ENCODE measurements around the gene MR1. TPM values are rescaled to one million over a fixed set of nuclear protein-coding genes. Genes with fewer than 3 reads are reported as not detected.

MR1 gene
- total and polyA plus RNA-seq, 9 of the 15 experiments (the other 6 are each of a cell fraction or from before 2014, with no cell fraction given) = 9.7 to 21.7 (median 15.6) TPM

DNA sequence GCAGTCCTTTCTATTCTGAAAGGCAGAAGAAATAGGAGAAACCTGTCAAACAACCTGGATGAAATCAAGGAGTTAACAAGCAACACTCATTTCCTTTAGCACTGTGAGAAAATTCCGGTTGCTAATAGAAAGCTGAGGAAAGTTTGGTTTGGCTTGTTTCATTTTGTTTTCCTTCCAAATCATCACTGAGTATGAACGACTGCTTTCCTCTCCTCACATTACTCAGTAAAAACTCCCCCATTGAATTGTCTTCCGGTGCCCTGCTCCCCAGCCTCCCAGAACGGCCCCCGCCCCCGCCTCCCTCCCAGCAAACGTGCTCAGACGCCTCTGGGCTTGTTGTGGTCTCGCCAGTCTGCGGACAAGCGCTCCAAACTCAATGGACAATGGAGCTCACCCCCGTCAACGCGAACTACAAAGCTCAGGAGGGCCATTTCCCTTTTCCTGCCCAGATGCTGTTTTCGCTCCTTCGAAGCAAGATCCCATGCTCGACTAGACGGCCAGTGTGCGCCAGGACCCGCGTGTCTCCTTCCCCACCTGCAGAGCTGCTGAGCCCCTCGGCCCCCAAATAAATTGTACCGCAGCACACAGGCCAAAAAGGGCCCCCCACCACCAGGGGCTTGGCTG is 11.9 kb upstream of the MR1 start (continued):
- TF ChIP-seq, protein P1, sequence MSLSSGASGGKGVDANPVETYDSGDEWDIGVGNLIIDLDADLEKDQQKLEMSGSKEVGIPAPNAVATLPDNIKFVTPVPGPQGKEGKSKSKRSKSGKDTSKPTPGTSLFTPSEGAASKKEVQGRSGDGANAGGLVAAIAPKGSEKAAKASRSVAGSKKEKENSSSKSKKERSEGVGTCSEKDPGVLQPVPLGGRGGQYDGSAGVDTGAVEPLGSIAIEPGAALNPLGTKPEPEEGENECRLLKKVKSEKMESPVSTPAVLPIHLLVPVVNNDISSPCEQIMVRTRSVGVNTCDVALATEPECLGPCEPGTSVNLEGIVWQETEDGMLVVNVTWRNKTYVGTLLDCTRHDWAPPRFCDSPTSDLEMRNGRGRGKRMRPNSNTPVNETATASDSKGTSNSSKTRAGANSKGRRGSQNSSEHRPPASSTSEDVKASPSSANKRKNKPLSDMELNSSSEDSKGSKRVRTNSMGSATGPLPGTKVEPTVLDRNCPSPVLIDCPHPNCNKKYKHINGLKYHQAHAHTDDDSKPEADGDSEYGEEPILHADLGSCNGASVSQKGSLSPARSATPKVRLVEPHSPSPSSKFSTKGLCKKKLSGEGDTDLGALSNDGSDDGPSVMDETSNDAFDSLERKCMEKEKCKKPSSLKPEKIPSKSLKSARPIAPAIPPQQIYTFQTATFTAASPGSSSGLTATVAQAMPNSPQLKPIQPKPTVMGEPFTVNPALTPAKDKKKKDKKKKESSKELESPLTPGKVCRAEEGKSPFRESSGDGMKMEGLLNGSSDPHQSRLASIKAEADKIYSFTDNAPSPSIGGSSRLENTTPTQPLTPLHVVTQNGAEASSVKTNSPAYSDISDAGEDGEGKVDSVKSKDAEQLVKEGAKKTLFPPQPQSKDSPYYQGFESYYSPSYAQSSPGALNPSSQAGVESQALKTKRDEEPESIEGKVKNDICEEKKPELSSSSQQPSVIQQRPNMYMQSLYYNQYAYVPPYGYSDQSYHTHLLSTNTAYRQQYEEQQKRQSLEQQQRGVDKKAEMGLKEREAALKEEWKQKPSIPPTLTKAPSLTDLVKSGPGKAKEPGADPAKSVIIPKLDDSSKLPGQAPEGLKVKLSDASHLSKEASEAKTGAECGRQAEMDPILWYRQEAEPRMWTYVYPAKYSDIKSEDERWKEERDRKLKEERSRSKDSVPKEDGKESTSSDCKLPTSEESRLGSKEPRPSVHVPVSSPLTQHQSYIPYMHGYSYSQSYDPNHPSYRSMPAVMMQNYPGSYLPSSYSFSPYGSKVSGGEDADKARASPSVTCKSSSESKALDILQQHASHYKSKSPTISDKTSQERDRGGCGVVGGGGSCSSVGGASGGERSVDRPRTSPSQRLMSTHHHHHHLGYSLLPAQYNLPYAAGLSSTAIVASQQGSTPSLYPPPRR (CRISPR knock-in tag; IDR thresholded peaks at IDR 0.05; ENCODE audit: borderline replicate concordance) = no peak
- TF ChIP-seq ARHGAP35 (IDR thresholded peaks at IDR 0.05; ENCODE audit: partially characterized antibody) = peak; percentile 26
- no peak for TF ChIP-seq POLR2AphosphoS2 (IDR thresholded peaks at IDR 0.05; ENCODE audit: low read length)
- no peak for TF ChIP-seq SMC3 (conservative IDR thresholded peaks at IDR 0.05; ENCODE audit: insufficient read depth, low read depth, low read length)
- TF ChIP-seq ZNF561 (CRISPR knock-in tag; conservative IDR thresholded peaks at IDR 0.05) = 0 out of 2 replicates have a peak, but pooled peaks have one; percentile 14
- TF ChIP-seq NCOA1 (IDR thresholded peaks at IDR 0.05; ENCODE audit: low read depth) = peak; percentile 33; the same call in 1 of the 2 replicates
- no peak for TF ChIP-seq TARDBP (IDR thresholded peaks at IDR 0.05)
- TF ChIP-seq SREBF2 (CRISPR knock-in tag; IDR thresholded peaks at IDR 0.05) = no peak
- TF ChIP-seq, protein P2, sequence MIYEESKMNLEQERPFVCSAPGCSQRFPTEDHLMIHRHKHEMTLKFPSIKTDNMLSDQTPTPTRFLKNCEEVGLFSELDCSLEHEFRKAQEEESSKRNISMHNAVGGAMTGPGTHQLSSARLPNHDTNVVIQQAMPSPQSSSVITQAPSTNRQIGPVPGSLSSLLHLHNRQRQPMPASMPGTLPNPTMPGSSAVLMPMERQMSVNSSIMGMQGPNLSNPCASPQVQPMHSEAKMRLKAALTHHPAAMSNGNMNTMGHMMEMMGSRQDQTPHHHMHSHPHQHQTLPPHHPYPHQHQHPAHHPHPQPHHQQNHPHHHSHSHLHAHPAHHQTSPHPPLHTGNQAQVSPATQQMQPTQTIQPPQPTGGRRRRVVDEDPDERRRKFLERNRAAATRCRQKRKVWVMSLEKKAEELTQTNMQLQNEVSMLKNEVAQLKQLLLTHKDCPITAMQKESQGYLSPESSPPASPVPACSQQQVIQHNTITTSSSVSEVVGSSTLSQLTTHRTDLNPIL (CRISPR knock-in tag; IDR thresholded peaks at IDR 0.05) = no peak
- peak; percentile 38; the same call in 1 of the 2 replicates for TF ChIP-seq ARID1B (IDR thresholded peaks at IDR 0.05)
- TF ChIP-seq FIP1L1 (IDR thresholded peaks at IDR 0.05; ENCODE audit: low read depth, low read length, poor library complexity, severe bottlenecking) = no peak
- no peak; the same call in 1 of the 2 replicates for TF ChIP-seq GABPB1 (CRISPR knock-in tag; IDR thresholded peaks at IDR 0.05)
- no peak; the same call in 1 of the 2 replicates for TF ChIP-seq CXXC5 (CRISPR knock-in tag; IDR thresholded peaks at IDR 0.05)
- peak; percentile 13 for TF ChIP-seq BRD9 (IDR thresholded peaks at IDR 0.05; ENCODE audit: low read depth, partially characterized antibody)
- TF ChIP-seq TCFL5 (CRISPR knock-in tag; conservative IDR thresholded peaks at IDR 0.05) = no peak
- TF ChIP-seq MAFF (IDR thresholded peaks at IDR 0.05; ENCODE audit: low read length) = no peak
- no peak for TF ChIP-seq CBFB (CRISPR knock-in tag; IDR thresholded peaks at IDR 0.05)
- no peak for TF ChIP-seq ESRRB (CRISPR knock-in tag; IDR thresholded peaks at IDR 0.05; ENCODE audit: borderline replicate concordance)
- TF ChIP-seq SAP30 (IDR thresholded peaks at IDR 0.05; ENCODE audit: borderline replicate concordance, insufficient read depth, low read depth, low read length, poor library complexity, severe bottlenecking) = no peak
- no peak for TF ChIP-seq SAFB (IDR thresholded peaks at IDR 0.05; ENCODE audit: borderline replicate concordance, low read depth, low read length)
- no peak; the same call in 1 of the 2 replicates for TF ChIP-seq JUND (IDR thresholded peaks at IDR 0.05; ENCODE audit: borderline replicate concordance, low read depth, low read length)
- TF ChIP-seq JUND (tag; IDR thresholded peaks at IDR 0.05; ENCODE audit: borderline replicate concordance, low read depth, low read length) = no peak; the same call in 2 of the 3 replicates
- no peak for TF ChIP-seq SRSF7 (optimal IDR thresholded peaks at IDR 0.05; ENCODE audit: low read depth, low read length)
- no peak for TF ChIP-seq PRPF4 (IDR thresholded peaks at IDR 0.05; ENCODE audit: insufficient read depth, low read depth, low read length, poor library complexity, severe bottlenecking)
